Activated T-cell treated with anti-CD3 and anti-CD28 coated beads for 1 hour (primary cell): ENCODE measurements around the gene LRP10.
"Not testable (repeated sequence)": the region's sequence is repeated elsewhere in the genome, so short reads cannot be mapped to it uniquely, and the experiment has no call there.

Experiments used
- DNase-seq: peaks from one replicate; pipeline ENCODE4 v3.0.0-alpha.2; 2020; ENCODE audit warnings: low read depth

The LRP10 gene

DNA sequence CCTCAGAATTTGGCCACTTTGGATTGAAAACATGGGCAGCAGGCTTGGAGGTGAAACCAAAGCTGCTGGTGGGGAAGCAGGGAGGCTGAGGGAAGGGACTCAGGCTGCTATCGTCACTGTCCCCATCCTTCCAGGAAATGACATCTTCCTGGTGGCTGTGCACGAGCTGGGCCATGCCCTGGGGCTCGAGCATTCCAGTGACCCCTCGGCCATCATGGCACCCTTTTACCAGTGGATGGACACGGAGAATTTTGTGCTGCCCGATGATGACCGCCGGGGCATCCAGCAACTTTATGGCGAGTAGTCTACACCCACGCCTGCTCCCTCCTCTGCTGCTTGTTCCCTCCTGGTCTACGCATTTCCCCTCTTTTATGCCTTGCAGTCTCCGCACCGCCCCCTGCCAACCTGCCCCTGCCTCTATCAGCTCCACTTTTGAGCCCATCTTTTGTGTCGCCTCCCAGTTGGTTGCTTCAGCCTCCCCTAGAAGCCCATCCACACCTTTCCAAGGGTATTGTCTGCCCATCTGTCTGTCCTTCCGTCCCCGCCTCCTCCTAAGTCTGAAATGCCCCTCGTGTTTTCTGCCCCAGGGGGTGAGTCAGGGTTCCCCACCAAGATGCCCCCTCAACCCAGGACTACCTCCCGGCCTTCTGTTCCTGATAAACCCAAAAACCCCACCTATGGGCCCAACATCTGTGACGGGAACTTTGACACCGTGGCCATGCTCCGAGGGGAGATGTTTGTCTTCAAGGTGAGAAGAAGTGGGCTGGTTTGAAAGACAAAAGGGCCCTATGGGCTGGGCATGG is 28.2 kb upstream of the LRP10 start:
- no peak for DNase-seq

DNA sequence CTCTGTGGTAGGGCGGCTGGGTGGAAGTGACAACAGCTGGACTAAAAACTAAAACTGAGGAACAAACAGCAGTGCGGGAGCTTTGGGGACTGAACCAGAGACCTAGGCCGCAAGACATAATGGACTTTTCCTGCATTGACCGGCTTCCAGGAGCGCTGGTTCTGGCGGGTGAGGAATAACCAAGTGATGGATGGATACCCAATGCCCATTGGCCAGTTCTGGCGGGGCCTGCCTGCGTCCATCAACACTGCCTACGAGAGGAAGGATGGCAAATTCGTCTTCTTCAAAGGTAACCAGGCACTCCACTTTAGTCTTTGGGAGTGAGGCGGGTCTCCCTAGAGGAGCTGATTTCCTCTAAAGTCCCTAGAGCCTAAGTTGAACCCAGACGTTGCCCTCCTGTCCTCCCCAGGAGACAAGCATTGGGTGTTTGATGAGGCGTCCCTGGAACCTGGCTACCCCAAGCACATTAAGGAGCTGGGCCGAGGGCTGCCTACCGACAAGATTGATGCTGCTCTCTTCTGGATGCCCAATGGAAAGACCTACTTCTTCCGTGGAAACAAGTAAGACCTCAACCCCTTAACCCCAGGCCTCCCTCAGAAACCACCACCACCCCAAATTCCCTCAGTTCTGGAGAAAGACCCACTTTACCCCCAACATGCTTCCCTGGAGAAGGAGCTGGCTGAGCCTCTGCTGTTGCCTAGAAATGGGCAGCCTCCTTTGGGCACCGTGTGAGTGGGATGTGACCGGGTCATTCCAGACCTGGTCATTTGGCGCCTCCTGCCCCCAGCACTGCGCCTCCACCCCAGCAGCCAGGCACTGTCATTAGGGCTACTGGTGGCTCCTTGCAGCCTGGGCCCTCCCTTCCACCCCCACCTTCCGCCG is 27.1 kb upstream of the LRP10 start:
- no peak for DNase-seq

DNA sequence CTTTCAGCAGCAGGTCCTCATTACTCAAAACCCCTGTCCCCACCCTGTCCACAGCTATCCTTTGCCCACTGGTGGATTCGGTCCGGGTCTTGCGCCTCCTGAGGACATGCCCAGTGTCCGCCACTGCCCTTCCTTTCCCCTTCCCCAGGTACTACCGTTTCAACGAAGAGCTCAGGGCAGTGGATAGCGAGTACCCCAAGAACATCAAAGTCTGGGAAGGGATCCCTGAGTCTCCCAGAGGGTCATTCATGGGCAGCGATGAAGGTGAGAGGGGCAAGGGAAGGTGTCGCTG is 26.5 kb upstream of the LRP10 start:
- DNase-seq, result no peak

DNA sequence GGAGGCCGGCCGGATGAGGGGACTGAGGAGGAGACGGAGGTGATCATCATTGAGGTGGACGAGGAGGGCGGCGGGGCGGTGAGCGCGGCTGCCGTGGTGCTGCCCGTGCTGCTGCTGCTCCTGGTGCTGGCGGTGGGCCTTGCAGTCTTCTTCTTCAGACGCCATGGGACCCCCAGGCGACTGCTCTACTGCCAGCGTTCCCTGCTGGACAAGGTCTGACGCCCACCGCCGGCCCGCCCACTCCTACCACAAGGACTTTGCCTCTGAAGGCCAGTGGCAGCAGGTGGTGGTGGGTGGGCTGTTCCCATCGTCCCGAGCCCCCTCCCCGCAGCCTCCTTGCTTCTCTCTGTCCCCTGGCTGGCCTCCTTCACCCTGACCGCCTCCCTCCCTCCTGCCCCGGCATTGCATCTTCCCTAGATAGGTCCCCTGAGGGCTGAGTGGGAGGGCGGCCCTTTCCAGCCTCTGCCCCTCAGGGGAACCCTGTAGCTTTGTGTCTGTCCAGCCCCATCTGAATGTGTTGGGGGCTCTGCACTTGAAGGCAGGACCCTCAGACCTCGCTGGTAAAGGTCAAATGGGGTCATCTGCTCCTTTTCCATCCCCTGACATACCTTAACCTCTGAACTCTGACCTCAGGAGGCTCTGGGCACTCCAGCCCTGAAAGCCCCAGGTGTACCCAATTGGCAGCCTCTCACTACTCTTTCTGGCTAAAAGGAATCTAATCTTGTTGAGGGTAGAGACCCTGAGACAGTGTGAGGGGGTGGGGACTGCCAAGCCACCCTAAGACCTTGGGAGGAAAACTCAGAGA is 25.5 kb upstream of the LRP10 start:
- DNase-seq, result no peak

DNA sequence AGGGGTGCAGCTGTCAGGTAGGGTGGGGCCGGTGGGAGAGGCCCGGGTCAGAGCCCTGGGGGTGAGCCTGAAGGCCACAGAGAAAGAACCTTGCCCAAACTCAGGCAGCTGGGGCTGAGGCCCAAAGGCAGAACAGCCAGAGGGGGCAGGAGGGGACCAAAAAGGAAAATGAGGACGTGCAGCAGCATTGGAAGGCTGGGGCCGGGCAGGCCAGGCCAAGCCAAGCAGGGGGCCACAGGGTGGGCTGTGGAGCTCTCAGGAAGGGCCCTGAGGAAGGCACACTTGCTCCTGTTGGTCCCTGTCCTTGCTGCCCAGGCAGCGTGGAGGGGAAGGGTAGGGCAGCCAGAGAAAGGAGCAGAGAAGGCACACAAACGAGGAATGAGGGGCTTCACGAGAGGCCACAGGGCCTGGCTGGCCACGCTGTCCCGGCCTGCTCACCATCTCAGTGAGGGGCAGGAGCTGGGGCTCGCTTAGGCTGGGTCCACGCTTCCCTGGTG is 24.7 kb upstream of the LRP10 start:
- no peak for DNase-seq

DNA sequence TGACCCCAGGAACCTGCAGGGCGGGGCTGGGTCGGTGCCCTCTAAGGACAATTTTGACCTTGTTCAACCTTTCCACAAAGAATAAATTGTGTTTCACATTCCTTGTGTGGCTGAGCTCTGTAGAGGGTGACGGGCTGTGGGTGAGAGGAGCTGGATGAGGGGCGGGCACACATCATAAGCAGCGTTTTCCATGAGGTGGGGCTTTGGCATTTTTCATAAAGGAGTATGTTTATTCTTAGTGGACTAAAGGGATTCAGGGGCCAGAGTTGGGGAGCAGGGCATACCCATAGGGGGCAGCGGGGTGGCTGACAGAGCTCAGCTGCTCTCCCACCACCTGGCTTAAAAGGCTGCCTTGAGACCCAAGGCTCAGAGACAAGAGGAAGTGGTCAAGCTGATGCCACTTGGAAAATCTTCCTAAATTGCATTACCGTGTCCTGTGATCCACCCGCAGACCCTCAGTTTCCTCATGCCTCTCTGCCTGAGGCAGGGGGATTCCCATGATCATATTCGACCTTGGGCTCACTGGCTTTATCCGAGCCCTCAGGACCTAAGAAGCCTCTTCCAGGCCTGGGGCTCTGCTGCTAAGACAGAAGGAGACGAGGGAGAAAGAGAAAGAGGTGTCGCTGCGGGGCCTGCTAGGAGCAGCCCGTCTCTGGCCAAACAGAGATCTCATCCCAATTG is 23.7 kb upstream of the LRP10 start:
- DNase-seq, result no peak

DNA sequence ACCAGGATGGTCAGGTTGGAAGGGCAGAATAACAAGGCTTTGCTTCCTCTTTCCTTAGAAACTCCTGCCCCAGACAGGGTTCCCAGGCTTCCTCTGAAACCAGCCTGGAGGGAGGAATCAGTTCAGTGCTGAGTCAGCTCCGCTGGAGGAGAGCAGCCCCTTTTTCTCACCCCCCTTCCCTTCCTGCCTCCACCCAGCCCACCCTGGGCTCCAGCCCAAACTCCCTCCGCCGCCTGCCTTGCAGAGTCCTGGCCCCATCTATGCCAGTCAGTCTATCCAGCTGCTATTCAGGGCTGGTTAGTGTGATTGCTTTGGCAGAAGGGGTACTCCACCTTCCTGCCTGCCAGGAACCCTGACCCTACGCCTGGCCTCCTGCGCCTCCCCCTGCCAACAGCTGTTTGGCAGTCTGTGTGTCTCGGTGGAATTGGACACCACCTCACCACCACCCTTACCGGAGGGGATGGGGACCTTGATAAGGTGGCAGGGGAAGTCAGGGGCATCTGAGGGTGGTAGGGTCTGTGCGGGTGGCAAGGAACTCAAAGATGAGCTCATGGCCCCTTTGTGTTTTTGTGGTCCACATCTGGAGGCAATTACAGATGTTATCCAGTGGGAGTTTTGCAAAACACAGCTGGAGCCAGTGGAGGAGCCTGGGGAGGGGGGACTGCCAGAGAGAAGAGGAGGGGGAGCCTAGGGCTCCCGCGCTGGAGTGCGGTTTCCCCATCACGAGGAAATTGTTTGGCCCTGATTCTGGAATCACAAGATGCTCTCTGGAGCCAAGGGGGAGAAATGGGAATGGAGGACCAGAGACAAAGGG is 23.0 kb upstream of the LRP10 start:
- DNase-seq, result no peak

DNA sequence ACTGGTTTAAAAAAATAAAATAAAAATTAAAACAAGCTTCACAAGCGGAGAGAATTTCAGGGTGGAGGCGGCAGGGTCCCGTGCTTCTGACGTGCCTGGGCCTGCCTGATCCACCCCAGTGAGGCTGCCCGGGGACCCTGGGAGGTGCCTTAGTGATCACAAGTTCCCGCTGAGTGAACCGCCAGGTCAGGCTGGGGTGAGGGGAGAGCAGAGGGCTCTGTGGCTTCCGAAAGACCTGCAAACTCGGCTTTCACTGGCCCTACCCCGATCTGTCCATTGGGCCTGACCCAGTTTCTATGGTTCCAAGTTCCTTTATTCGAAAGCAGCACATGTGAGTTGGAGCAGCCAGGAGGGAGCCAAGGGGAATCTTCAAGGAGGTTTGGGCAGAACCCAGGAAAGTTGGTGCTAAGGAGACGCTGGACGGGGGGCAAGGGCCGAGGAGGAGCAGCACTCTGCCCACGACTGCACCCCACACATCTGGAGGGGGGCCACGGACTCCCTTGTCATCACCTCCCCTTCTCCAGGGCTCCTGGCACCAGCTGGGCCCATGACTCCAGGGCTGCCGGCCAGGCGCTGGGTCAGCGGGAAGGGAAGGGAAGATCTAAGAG is 22.2 kb upstream of the LRP10 start:
- DNase-seq, result no peak

DNA sequence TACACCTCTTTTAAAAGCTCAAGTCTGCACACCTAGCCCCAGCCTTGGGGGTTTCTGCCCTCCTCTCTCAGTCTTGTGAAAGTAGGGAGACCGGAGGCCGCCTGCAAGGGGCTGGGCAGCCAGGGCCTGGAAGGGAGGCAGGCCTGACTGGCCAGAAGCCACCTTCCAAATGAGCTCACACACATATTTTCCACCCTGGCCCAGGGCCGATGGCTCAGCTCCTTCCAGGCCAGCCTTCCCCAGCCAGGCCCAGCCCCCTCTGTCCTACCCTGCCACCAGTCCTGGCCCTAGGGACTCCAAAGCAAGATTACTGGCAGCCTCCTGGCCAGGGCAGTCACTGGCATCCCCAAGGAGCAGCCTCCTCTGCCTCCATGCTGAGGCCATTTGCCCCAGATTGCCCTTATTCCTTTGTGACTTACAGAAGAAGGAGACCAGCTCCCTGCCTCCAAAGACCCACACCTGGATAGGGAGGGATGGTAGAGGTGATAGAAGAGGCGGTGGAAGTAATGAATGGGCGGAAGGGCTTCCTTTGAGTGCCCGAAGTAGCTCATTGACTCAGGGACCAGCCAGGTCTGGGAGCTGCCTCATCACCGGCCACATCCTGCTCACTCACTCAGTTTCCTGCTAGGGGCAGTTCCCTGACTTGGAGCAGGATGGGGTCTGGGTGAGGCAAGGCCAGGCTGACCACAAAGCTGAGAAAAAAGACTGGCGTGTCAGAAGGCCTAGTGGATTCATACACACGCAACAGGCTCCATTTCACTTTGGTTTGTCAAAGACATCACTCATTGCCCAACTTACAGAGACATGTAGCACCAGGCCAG is 20.4 kb upstream of the LRP10 start:
- no peak for DNase-seq

DNA sequence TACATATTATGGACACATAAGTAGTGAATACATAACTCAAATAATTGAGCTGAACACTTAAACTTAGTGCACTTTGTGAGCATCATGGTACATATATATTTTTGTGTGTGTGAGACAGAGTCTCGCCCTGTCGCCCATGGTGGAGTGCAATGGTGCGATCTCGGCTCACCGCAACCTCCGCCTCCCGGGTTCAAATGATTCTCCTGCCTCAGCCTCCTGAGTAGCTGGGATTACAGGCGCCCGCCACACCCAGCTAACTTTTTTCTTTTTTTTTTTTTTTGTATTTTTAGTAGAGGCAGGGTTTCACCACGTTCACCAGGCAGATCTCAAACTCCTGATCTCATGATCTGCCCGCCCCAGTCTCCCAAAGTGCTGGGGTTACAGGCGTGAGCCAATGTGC is 19.4 kb upstream of the LRP10 start:
- DNase-seq, result not testable (repeated sequence)

DNA sequence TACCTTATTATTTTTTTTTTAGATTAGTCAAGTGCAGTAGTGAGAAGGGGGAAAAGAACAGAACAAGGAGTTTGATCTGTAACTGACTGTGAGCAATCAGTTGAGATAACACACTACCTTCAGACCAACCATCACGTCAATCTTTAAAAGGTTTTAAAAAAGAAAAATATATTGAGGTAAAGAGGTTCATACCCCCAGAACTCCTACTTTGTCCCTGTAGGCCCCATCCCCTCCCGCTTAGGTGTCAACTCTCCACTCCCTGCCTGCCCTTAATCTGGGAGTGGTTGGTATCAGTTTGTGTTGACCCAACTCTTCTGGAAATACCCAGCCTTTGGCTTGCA is 19.0 kb upstream of the LRP10 start:
- DNase-seq, result no peak

DNA sequence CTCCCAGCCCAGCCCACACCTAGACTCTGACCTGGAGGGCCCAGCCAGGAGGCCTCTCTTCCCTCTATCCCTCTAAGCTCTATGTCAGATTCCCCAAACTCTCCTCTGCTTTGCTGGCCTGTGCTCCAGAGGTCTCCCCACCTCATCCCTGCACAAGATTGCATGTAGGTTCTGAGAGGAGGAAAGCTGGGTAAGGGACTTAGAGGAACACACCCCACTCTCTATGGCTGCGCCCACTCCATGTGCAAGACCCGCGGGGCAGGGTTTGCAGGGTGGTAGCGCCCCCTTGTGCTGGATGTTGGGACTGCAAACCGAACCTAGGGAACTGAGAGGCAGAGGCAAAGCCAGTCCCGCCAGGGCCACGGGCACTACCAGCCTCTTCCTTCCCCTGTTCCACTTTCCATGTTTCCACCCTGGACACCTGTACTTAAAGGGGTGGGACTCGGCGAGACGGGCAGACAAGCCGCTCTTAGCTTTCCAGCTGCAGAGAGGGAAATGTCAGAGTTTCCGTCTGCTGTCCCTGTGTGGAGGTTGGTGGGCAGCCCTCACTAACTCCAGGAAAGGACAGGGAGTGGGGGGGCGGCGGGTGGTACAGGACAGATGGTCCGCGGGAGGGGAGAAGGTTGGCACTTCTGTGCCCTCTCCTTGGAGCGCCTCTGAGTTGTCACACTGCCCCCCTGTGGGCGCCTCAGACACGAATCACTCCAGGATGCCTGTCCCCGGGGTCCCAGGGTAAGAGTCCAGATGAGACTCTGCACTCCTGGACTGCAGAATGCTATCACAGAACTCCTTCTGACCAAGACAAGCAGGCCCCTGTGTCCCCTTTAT is 18.4 kb upstream of the LRP10 start:
- DNase-seq, result peak; percentile 90

DNA sequence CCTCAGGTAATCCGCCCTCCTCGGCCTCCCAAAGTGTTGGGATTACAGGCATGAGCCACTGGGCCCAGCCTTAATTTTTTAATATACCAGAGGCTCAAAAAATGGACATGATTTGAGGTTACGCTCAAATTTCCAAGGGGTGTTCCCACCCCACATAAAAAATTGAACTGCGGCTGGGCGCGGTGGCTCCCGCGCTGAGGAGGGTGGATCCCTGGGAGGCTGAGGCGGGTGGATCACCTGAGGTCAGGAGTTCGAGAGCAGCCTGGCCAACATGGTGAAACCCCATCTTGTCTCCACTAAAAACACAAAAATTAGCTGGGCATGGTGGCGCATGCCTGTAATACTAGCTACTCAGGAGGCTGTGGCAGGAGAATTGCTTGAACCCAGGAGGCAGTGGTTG is 17.2 kb upstream of the LRP10 start:
- not testable (repeated sequence) for DNase-seq

DNA sequence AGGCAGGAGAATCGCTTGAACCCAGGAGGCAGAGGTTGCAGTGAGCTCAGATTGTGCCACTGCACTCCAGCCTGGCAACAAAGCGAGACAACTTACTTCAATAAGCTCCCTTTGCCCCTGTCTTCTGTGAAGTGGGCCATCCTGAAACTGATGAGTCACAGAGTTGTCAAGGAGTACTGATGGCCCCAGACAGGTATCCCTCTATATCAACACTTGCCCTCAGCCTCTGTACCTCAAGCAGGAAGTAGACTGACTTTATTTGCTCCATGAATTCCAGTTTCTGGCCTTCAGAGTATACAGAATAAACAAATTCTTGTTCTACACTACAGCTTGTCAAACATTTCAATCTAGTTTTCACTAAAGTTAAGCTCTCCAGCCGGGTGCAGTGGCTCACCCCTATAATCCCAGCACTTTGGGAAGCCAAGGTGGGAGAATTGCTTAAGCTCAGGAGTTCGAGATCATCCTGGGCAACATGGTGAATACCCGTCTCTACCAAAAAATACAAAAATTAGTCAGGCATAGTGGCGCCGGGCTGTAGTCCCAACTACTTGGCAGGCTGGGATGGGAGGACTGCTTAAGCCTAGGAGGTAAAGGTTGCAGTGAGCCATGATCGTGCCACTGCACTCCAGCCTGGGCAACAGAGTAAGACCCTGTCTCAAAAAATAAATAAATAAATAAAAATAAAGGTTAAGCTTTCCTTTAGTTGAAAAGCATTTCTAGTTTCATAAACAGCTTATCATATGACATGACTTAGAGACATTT is 16.4 kb upstream of the LRP10 start:
- no peak for DNase-seq

DNA sequence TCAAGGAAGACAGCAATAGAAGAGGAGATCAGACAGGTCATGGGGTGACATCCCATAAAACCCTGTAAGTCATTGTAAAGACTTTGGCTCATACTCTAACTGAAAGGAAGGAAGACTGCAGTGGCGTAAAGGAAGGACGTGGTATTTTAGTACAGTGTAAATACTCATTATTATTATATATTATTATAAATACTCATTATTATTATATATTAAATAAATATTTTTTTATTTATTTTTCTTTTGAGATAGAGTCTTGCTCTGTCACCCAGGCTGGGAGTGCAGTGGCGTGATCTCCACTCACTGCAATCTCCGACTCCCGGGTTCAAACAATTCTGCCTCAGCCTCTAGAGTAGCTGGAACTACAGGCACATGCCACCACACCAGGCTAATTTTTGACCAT is 15.1 kb upstream of the LRP10 start:
- DNase-seq, result no peak

DNA sequence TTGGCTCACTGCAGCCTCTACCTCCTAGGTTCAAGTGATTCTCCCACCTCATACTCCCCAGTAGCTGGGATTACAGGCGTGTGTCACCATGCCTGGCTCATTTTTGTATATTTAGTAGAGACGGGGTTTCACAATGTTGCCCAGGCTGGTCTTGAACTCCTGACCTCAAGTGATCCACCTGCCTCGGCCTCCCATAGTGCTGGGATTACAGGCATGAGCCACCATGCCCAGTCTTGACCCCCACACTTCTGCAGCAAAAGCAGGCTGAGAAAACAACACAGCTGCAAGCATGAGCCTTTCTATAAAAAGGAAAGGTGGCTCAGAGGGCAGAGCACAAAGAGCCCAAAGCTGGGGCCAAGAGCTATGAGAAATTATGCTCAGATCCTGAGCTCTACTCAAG is 11.2 kb upstream of the LRP10 start:
- not testable (repeated sequence) for DNase-seq

DNA sequence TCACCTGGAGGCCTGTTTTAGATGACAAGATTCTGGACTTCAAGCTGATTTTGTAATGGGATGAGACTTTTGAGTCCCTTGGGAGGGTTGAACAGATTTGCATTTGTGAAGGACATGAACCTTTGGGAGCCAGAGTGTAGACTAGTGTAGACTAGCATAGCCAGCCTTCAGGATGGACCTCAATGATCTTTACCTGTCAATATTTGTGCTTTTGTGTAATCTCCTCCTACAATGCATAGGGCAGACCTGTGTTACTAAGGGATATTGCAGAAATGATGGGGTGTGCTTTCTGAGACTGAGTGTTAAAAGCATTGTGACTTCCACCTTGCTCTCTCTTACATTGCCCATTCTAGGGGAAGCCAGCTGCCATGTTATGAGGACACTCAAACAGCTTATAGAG is 9.9 kb upstream of the LRP10 start:
- no peak for DNase-seq

DNA sequence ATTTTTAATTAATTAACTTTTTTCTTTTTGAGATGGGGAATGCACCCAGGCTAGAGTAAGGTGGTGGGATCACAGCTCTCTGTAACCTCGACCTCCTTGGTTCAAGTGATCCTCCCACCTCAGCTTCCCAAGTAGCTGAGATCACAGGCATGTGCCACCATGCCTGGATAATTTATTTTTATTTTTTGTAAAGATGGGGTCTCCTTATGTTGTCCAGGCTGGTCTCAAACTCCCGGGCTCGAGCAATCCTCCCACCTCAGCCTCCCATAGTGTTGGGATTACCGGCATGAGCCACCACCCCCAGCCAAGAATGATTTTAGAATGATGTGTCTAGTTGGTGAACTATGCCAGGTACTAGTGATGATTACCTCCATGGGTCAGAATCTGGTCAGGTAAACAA is 6.6 kb upstream of the LRP10 start:
- DNase-seq, result no peak
